ENCODE results near the gene SPTBN4. TPM values are rescaled to one million over a fixed set of nuclear protein-coding genes. Genes with fewer than 3 reads are reported as not detected.

SPTBN4 gene
- total and polyA plus RNA-seq, 10 of the 15 experiments (the other 5 are each of a cell fraction or from before 2014, with no cell fraction given) = 0.04 to 1.1 (median 0.34) TPM; not detected in 1

GRCh38 chr19:40513741-40514315 lies 47.0 kb downstream of the SPTBN4 start:
- no peak for ATAC-seq
- Histone ChIP-seq H4K20me1 (ENCODE audit: control insufficient read depth, insufficient read depth) (no peaks in the 10 kb centered on the region), H3K4me3 (no peak overlapping the region), H3K79me2 (ENCODE audit: control insufficient read depth, insufficient read depth, low read length) (no peaks in the 10 kb centered on the region), H3K4me1 (ENCODE audit: control insufficient read depth, insufficient read depth, low read length) (no peaks in the 10 kb centered on the region), H3K9ac (ENCODE audit: control insufficient read depth, insufficient read depth, low read length) (no peak overlapping the region), H3K27me3 (replicated peaks in 1 of 2; ENCODE audit: control insufficient read depth in 2 of 2, insufficient read depth in 2 of 2, low read length in 1 of 2) (peaks cover 5 to 7% of the 10 kb centered on the region in 2 experiments; a peak in 3 of 4 replicates), H3K27ac (ENCODE audit: control insufficient read depth, insufficient read depth) (no peak overlapping the region), H3K4me2 (ENCODE audit: control insufficient read depth, insufficient read depth) (no peak overlapping the region), H3K9me3 (replicated peaks; ENCODE audit: control insufficient read depth, insufficient read depth, low read length) (no peaks in the 10 kb centered on the region), H2AFZ (ENCODE audit: control insufficient read depth, low read depth, low read length) (no peak overlapping the region), H3K36me3 (ENCODE audit: control insufficient read depth in 2 of 2, insufficient read depth in 2 of 2, low read length in 1 of 2) (no peaks in the 10 kb centered on the region)
- FAIRE-seq = no peak
- intact Hi-C loops (cut with micrococcal nuclease; ENCODE audit: unreplicated experiment) (no loop called here), in situ Hi-C loops (cut with MboI) (no loop called here)
- no TSS peak for BruUV-seq (replicated peaks)
- WGBS (ENCODE audit: insufficient coverage, insufficient replicate concordance, low lambda C conversion rate, missing lambda C conversion rate) = 40% methylated on average over 4 of the region's 4 CpGs
- TF ChIP-seq PML (IDR thresholded peaks at IDR 0.05; ENCODE audit: low read length) (no peak), LARP7 (IDR thresholded peaks at IDR 0.05) (no peak), IKZF2 (IDR thresholded peaks at IDR 0.05) (no peak), ESRRA (IDR thresholded peaks at IDR 0.05; ENCODE audit: low read length) (no peak), IRF4 (IDR thresholded peaks at IDR 0.05; ENCODE audit: low read depth, low read length) (no peak), NR2C2 (IDR thresholded peaks at IDR 0.05; ENCODE audit: borderline replicate concordance, control insufficient read depth, insufficient read length, low read depth) (no peak), CUX1 (IDR thresholded peaks at IDR 0.05; ENCODE audit: insufficient replicate concordance, low read depth, low read length) (no peak)
- SMC1A ChIA-PET (ENCODE audit: uncharacterized antibody, unreplicated experiment) = no interaction called here
- RAD21 ChIA-PET (ENCODE audit: unreplicated experiment) = no interaction called here
- no peak for DNase-seq (ENCODE audit: low read depth, low spot score)
- CTCF ChIA-PET = no interaction called here
- POLR2A ChIA-PET = no interaction called here
